Measurements from ENCODE around the gene FCRL1.

The FCRL1 gene

DNA sequence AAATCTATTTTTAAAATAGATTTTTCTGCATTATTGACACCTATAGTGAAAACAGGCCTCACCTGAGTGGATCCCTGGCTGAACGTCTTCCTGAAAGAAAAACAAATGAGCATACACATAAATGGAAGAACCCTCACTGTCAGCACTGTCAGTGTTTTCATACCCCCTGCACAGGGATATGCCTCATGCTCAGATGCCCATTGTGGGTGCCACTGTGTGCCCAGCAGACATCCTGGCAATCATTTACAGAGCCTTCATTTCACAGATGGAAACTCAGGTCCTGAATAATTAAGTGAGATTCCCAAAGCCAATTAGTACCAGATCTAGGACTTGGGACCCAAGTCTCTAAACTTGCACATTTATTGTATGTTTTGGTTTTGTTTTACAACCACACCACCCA is 19.9 kb downstream of the FCRL1 start:
- no peak for DNase-seq (ENCODE audit: low spot score)

DNA sequence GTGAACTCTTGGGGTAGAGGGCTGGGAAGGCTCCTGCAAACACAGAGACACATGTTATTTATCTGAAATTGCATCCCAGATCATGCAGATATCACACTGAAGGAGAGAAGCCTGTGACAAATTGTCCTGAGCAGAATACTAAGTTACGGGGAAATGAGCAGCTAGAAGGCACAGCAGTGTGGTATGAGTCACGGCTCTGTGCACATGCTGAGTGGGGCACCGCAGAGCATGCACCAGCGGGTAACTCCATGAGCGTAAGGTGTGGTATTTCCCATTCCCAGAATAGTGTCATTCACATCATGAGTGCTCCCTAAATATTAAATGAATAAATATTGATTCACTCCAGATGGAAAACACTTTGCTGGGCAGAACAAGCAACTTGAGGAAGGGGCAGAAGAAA is 21.7 kb downstream of the FCRL1 start:
- DNase-seq (ENCODE audit: low spot score), result no peak

DNA sequence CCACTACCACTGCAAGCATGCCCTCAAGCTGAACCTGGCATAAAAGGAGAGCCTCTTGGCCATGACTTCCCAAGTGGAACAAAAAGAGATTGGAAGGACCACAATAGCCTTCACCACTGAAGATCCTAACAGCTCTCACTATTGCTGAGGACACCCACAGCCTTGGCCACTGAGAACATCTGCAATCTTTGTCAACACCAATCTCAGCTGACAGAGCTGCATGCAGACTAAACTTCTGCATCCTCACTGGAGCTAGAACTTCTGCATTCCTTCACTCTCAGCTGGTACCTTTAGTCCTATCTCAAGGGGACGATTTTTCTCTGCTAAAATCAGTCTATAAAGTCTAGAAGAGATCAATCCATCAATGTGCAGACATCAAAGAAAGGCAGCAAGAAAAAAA is 34.7 kb downstream of the FCRL1 start:
- DNase-seq (ENCODE audit: low spot score), result no peak

DNA sequence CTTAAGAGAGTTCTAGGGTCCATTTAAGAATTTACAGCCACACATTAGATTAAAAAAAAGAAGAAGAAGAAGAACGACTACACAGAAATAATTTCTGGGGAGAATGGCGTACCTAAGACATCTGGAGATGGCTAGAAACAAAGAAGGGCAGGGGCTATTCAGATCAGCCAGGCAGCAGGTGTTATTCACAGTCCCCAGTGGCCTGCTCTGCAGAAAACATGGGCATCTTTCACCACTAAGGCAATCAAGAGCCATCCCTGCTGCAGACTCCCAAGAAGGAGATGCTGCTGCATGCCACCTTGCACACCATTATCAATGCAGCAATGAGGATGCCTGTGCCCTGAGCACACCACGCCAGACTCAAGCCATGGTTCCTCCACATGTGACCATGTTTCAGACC is 35.1 kb downstream of the FCRL1 start:
- no peak for DNase-seq (ENCODE audit: low spot score)

DNA sequence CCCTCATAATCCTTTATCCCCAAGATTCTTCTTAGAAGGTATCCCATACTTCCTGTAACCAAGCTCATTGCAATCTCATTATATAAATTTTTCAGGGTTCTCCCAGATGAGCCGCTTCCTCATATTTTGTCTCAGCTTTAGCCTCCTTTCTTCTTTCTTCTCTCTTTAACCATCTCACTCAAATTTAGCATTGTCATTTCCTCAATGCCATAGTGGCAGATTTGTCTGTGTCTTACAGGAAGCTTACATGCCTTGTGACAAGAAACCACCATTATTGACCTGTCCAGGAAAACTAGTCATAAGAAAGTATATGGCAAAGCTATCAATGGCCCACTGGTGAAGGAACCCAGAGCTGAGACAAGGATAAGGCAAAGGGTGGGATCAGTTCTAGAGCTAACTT is 37.0 kb downstream of the FCRL1 start:
- DNase-seq (ENCODE audit: low spot score), result no peak

DNA sequence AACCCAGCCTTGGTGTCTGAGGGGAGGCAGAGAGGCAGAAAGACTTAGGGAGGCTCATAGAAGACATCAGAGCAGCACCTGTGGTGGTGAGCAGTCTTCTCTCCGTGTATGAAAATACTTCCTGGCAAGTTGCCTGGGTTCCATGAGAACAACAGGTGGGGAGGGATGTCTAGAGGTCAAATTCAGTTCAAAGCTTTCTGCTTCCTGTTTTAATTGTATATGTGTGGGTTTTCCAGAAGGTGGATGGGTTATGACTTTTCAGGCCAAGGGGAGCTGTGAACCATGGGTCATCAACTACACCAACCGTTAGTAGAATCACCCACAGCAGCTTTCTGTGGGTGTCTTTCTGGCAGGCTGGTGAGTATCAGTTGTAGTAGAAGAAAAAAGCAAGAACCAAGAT is 38.9 kb downstream of the FCRL1 start:
- DNase-seq (ENCODE audit: low spot score), result no peak

DNA sequence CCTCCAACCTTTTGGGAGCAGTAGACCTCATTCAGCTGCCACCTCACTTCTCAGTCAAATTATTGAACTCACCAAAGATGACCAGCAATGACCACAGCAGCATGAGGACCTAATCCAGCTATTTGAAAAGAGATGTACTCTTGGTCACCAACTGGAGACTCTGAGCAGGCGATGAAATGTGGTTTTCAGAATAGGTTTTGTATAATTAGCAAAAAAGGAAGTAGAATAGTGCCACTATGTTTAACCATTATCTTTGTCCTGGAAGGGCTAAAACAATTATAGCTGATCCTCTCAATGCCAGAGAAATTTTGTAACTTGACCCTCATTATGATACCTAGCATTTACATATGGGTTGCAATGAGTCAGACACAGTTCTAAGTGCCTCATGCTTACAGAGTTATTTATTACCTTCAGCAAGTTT is 42.9 kb downstream of the FCRL1 start, which contains the start of gene FCRL2:
Gene FCRL2, minus strand, starts transcription at position 162 of the 421 bp plus-strand sequence. Its CDS starts 59 bp downstream, at position 103.
- DNase-seq (ENCODE audit: low spot score), result no peak

DNA sequence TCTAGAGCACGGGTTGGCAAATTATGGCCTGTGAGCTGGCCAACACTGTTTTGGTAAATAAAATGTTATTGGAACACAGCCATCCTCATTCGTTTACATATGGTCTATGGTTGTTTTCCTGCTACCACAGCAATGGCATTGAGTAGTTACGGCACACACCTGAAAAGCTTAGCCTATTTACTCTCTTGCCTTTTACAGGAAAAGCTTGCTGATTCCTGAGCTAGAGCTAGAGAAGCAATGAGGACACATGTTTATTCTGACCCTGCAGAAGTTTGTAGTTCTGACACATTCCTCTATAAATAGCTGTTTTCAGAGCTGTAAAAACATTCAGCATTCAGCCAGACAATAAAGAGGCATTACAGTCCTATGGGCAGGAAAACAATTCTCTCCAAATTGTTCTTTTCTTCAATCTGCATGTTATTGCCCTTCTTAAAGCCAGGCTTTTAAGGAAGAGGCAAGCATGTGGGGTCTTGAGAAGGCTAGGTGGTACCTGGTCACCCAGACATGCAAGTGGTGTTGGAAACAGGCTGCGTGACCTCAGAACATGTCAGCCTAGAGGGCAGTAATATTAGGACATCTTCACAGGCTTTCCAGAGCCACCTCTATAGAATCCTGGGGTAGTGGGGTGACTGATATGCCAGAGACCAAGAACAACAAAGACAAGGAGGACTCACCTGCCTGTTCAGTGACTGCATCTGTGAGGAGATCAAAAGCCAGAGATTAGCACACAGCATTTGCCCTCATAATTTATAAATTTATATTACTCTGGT is 44.6 kb downstream of the FCRL1 start:
- no peak for DNase-seq (ENCODE audit: low spot score)

DNA sequence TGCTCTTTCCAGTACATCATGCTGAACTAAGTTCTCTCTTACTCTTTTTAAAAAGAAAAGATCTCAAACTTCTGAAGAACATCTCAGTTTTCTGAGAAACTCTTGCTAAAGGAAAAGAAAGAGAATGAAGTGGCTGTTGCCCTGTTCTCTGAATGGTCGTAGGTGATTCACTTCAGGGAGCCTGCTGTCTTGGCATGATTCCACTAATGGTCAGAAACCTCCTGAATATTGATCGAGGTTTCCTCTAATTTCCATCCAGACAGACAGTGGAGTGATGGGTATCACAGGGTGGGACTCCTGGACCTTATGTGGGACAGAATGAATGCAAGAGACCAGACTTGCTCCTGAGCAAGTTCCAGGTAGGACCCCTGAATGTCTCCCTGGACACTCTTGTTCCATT is 45.5 kb downstream of the FCRL1 start:
- no peak for DNase-seq (ENCODE audit: low spot score)

DNA sequence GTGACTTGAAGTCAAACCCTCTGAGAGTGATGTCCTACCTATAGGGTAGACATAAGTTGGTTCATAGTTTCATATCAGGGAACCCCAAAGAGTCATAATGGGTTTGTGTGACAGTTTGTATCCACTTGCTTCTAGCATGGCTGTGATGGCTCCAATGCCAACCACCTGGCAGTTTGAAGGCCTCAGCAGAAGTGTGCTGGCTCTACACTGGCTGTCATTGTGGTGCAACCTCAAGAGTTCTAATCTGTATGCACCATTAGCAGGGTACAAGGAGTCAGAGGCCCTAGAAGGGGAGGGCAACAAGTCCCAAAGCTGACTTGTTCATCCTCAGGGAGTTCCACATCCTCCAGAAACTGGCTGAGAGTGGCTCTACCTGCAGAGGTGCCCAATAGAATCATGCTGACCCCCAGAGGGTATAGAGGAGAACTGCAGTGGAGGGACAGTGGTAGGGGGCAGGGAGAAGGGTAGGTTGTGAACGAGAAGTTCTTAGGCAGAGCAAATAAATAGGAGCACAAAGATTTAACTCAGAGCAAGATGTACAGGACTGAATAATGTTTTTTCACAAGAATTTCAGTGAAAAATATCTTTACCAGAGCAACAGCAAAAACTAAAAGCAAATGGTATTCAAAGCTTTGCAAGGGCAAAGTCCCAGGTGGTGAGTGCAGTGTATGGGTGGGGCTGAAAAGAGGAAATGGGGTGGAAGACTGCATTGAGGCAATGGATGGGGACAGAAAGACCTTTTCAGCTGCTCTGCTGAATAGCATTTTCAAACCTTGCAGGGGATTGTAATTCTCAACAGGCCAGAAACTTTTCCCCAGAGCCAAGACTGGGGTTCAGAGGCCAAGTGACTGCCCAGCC is 46.2 kb downstream of the FCRL1 start:
- no peak for DNase-seq (ENCODE audit: low spot score)

DNA sequence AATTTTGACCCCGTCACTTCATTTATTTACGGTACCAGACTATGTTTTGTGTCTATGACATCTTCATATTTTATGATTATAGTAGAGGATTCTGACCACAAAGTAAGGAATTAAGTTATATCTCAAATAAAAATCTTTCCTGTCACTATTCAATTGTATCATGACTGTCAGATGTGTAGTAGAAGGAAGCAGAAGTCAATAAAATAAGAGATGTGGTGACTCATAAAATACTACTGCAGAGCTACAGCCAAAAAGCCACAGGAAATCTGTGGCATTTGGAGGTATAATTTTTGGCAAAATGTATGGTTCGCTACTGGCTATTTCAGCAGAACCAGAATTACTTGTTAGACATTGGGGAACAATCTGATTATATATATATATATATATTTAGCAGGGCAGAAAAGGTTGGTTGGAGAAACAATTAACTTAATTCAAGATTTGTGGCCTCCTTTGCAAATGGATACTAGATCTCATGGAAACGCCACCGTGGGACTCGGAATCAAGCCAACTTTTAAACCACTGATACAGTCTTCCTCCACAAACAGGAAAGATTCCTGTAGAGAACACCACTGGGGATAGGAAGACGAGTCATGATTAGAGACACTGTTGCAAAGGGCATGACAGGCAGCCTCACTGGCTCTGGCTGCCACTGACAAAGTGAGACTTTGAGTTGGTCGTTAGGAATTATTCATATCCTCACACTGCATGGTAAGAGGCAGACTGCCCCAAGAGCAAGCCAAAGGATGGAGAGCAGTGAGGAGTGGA is 48.1 kb downstream of the FCRL1 start:
- DNase-seq (ENCODE audit: low spot score), result no peak

DNA sequence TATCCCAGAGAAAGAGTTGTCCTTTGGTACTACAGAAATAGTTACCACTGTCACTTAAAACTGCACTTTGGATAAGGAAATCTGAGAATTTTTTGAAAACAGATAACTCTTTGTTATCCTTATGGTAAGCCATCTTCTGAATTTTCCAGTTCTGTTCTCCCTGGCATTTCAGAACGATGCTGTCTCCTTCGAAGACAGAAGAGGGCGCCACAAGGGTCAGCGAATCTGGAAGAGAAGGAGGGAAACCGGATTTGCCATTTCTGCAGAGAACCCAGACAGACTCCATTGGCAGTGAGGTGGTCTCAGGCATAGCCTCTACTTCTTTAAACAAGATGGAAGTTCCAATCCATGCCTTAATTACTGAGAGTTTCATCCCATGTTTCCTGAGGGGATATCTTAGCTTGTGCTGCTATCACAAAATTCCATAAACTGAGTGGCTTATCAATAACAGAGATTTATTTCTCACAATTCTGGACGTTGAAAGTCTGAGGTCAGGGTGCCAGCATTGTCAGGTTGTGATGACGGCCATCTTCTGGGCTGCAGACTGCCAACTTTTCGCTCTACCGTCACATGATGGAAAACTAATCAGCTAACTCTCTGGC is 49.4 kb downstream of the FCRL1 start:
- DNase-seq (ENCODE audit: low spot score), result no peak

DNA sequence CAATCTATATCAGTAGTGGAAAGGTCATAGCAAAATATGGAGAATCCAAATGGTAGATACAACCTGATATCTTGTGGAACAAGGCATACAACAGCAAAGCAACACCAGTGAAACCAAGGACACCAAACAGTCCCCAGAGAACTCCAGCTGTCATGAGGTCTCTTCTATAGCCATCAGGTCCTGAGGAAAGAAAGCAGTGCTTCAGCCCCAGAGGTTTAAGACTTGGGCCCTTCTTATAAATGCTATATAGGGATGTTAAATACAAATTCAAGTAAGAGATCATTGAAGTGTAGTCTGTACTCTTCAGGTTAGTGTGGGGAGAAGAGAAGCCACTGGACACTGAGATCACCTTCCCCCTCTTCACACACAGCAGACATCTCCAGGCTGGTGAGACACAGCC is 53.1 kb downstream of the FCRL1 start:
- DNase-seq (ENCODE audit: low spot score), result no peak

DNA sequence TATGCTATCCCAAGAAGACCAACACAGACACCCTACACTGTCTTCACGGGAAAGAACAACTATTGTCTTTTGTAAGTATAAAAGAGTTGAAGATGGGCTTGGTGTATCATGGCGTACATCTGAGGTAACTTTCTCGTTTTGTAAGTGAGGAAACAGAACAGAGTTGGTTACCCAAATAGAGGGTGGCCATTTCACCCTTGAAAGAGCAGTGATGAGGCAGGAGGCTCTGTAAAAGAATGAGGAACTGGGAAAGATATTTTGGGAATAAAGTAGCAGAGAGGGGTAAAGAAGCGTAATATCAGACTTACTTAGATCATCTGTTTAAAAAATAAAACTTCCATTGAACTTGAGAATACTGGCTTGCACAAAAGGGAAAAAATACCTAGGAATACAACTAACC is 61.9 kb downstream of the FCRL1 start:
- DNase-seq (ENCODE audit: low spot score), result no peak

DNA sequence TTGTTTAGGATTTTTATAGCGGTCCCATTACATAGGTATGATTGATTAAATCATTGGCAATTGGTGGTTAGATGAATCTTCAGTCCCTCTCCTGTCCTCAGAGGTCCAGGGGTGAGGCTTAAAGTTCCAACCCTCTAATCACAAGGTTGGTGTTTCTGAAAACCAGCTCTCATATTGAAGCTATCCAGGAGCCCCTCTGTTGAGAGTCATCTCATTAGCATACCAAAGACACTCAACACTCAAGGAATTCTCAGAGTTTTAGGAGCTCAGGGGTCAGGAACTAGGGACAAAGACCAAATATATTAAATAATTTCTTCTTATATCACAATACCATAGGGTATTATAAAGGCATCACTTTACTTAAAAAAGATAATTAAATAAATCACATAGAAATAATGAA is 66.3 kb downstream of the FCRL1 start:
- DNase-seq (ENCODE audit: low spot score), result no peak

DNA sequence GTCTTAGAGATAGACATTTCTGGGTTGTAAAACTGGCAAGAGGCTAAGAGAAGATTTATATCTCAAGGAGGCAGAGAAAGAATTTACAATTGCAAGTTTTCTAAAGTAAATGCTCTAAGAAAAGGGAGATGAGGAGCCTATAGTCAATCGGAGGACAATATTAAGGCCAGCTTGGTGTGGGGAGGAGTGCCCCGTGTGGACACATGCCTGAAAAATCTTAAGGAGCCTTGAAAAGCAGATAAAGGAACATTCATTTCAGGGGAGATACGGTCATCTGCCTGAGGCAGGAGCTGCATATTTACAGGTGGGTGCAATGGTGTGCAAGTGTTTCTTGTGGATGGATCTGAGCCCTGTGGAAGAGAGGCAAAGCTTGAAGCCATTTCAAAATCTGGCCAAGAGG is 68.6 kb downstream of the FCRL1 start:
- no peak for DNase-seq (ENCODE audit: low spot score)

DNA sequence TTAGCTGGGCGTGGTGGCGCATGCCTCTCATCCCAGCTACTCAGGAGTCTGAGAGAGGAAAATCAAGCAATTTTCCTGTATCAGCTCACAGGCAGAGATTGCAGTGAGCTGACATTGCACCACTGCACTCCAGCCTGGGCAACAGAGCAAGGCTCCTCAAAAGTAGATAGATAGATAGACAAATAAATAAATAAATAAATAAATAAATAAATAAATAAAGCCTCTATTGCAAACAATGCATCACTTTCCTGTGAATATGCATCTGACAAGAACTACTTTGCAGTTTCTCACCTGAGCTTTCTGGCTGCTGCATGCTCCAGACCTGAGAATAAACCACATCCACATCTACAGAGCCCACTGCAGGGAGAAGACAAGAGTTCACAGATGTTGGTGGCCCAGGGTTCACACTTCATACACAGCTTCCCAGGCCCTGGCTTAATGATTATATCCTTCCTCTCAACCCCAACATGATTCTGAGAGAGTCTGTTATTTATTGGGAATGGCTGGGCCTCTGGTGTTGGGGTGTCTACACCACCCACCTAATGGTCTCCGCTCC is 71.6 kb downstream of the FCRL1 start:
- no peak for DNase-seq (ENCODE audit: low spot score)

Measured in Ammon's horn (tissue), 1 donor.